HUDEP-2 (cell line): ENCODE results near the gene XIAP.

ENCODE experiments used
- DNase-seq, 76 experiments: peaks; one replicate each; lab custom pipeline; 2025; ENCODE audit not compliant: unreplicated experiment in 76 of 76; lab: John Stamatoyannopoulos, UW

Gene XIAP

GRCh38 chrX:123949846-123950245 lies 90.0 kb downstream of the XIAP start:
- no peak for DNase-seq

- DNase-seq: peak in 61 of 76 experiments; percentile 0 to 45 (median 16)
Observed at GRCh38 chrX:123959281-123960063, 99.6 kb downstream of the XIAP start.

GRCh38 chrX:123960956-123961267 lies 101.1 kb downstream of the XIAP start:
- no peak for DNase-seq

GRCh38 chrX:123961268-123962005 lies 101.6 kb downstream of the XIAP start, which contains the start of gene STAG2:
Gene STAG2 (plus strand): TSS chrX:123961706. CDS start chrX:124022628, 60,922 bp downstream.
- DNase-seq: peak in 75 of 76 experiments; percentile 5 to 80 (median 62)

- DNase-seq: peak in 8 of 76 experiments; percentile 0 to 33 (median 16)
Observed at GRCh38 chrX:123962006-123962467, 102.2 kb downstream of the XIAP start.

GRCh38 chrX:123962794-123963373 lies 103.0 kb downstream of the XIAP start:
- peak in 75 of 76 experiments; percentile 2 to 87 (median 69) for DNase-seq
